LNCAP (cell line): Measurements from ENCODE around the gene RPTOR.

Experiments
- TF ChIP-seq, protein P1 (sequence below): fragments of 450-650 bp; IDR thresholded peaks from 2 replicates; pipeline ENCODE4 v1.5.1; 2017; ENCODE audit warnings: mild to moderate bottlenecking

The RPTOR gene

DNA sequence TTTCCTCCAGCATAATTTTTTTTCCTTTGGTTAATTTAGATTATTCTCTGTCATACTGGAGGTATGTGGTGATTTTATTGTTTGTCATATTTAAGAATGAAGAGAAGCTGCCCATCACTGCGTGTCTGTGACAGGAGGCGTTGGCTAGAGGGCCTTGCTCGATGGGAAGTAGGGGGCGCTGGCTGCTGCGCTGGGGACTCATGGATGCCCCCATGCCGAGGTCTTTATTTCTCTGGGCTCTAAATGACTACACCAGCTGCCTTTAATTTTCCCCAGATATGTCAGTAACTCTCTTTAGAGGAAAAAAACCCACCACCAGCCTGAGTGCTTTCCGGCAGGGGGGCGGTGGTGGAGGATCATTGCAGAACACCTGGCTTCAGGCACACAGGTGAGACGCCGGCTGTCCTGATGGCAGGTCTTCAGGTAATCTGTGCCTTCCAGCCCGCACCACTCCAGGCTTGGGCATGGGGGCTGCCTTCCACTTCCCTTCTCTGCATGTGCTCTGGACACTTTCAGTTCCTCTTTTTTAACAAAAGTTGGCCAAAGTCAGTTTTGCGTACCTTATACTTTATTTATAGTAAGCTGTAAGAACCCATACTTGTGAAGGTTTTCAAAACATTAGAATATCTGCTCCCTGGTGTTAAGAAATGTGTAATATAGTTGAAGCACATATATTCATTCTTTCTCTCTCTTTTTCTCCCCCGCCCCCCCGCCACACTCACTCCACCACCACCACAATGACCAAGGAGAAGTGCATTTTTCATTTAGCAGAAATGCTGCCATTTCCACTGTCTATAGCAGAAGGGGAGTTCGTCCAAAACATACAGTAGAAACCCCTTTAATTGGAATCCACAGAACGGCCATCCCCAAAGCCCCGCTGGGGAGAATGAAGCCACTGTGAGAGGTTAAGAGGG is 192.7 kb downstream of the RPTOR start:
- TF ChIP-seq, protein P1, sequence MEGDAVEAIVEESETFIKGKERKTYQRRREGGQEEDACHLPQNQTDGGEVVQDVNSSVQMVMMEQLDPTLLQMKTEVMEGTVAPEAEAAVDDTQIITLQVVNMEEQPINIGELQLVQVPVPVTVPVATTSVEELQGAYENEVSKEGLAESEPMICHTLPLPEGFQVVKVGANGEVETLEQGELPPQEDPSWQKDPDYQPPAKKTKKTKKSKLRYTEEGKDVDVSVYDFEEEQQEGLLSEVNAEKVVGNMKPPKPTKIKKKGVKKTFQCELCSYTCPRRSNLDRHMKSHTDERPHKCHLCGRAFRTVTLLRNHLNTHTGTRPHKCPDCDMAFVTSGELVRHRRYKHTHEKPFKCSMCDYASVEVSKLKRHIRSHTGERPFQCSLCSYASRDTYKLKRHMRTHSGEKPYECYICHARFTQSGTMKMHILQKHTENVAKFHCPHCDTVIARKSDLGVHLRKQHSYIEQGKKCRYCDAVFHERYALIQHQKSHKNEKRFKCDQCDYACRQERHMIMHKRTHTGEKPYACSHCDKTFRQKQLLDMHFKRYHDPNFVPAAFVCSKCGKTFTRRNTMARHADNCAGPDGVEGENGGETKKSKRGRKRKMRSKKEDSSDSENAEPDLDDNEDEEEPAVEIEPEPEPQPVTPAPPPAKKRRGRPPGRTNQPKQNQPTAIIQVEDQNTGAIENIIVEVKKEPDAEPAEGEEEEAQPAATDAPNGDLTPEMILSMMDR: no peak

GRCh38 chr17:80738020-80738808 is 193.6 kb downstream of the RPTOR start:
- TF ChIP-seq, protein P1: no peak

- TF ChIP-seq, protein P1: no peak
Measured at GRCh38 chr17:80738987-80739730, 194.5 kb downstream of the RPTOR start.

DNA sequence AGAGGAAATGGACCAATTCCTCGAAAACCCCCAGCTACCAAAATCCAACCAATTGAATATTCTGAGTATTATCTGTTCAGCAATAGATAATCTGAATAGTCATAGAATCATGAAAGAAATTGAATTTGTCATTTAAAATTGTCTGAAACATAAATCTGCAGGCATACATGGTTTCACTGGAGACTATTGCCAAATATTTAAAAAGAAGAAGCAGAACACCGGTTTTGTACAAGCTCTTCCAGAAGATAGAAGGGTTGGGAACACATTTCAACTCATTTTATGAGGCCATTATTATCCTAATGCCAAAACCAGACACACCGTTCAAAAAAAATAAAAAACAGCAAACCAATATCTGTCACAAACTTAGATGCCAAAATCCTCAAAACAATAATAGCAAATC is 195.5 kb downstream of the RPTOR start:
- TF ChIP-seq, protein P1: no peak

GRCh38 chr17:80742091-80742490 is 197.5 kb downstream of the RPTOR start:
- TF ChIP-seq, protein P1: no peak

- TF ChIP-seq, protein P1: no peak
Measured at GRCh38 chr17:80742581-80743180, 198.0 kb downstream of the RPTOR start.
